ENCODE results near the gene CCNYL1. TPM values are rescaled to one million over a fixed set of nuclear protein-coding genes. Genes with fewer than 3 reads are reported as not detected.

Gene CCNYL1
- total RNA-seq (2014; rRNA removed; shearing (Covaris generic)) (4.2 and 8.0 TPM in 2 replicates), total RNA-seq (2022) (22.5 and 24.2 TPM in 2 replicates), Bru-seq, nascent RNA (percentile 72 among the genes with signal in this experiment), BruChase-seq, experiment 1, labeled RNA remaining after a 6-hour chase (percentile 76 among the genes with signal in this experiment), BruChase-seq, experiment 2, labeled RNA remaining after a 2-hour chase (percentile 76 among the genes with signal in this experiment)
- long read RNA-seq, transcript CCNYL1-201 (10 exons, 3,767 nt): major isoform, 10 of 27 reads
- long read RNA-seq, partial matches to known transcripts: 0 of 27 reads
- long read RNA-seq, other reads (novel, unspliced or antisense): 15 of 27 reads

DNA sequence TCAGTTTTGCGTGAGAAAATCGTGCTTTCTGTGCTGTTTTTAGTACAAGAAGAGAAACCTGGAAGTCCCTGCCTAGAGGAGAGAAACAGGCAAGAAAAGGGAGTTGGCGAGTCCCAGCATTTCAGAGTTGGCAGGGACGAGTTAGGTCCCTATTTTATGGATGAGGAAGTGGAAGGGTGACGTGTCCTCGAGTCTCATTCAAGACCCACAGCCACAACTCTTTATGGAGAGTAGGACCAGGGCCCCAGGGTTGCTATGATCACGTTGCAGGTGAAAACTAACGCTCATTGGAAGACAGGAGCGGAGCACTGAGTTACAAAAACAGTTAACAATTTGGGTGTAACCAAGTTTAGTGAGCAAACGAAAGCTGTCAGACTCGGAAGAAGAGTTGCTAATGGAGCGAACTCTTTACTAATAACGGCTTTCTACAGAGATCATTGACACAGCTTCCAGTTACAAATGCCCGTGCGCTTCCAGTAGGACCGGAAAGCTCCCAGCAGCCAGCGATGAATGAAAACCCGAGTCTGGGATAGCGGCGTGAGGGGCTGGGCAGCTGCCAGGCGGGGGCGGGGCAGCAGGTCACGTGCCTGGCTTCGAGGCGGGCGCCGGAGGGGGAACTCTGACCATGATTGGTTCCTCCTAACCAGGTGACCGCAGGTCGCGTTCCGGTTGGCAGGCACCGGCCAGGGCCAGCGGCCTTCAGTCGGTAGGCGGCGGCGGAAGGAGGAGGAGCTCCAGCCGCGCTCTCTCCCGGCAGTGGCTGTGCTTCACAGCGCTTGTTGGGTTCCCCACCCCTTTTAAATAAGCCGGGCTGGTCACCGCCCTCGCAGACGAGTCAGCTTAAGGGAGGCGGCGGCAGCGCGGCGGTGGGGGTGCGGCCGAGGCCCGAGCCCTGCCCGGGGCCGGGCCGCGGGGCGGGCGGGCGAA lies at the start of gene CCNYL1:
CCNYL1 (plus strand) TSS at position 827 of the 927 bp plus-strand sequence. CDS start 257 bp downstream, outside the sequence.
- H4K20me1 ChIP-seq (ENCODE audit: insufficient read depth, low read length): no peaks in the 10 kb centered on the region
- peak; percentile 98 for DNase-seq (ENCODE audit: low spot score)
- H3K4me3 ChIP-seq (ENCODE audit: low read depth, low read length, poor library complexity, severe bottlenecking): peak within 1 kb of the TSS; percentile 97
- TF ChIP-seq EZH2phosphoT487 (IDR thresholded peaks at IDR 0.05; ENCODE audit: borderline replicate concordance, low read depth, low read length) (no peak), CTCF (conservative IDR thresholded peaks at IDR 0.05; ENCODE audit: low read length) (no peak)
- peak within 1 kb of the TSS; percentile 95 for H3K4me2 ChIP-seq (ENCODE audit: low read length)
- ChIA-PET CTCF (ENCODE audit: unreplicated experiment) (interaction anchor here (0.6 to 1.4 kb wide), 5 partner anchors 15 to 1615 kb away, joined by 3 to 9 read pairs (median 3); partner anchors contain the start of gene METTL21A), POLR2A (interaction anchor here (0.6 to 2.3 kb wide), 27 partner anchors 10 to 1443 kb away, joined by 3 to 34 read pairs (median 4); partner anchors contain the start of gene METTL21A)
- H3K9me3 ChIP-seq (ENCODE audit: low read length): no peaks in the 10 kb centered on the region
- no peaks in the 10 kb centered on the region for H3K9me2 ChIP-seq (ENCODE audit: insufficient read depth, low read length)
- peak within 1 kb of the TSS; percentile 96 for H2AFZ ChIP-seq (ENCODE audit: low read length)
- peaks cover 22% of the 10 kb centered on the region for H3K4me1 ChIP-seq (ENCODE audit: insufficient read depth, low read length, poor library complexity, severe bottlenecking)
- peaks cover 18% of the 10 kb centered on the region for H3K79me2 ChIP-seq (ENCODE audit: insufficient read depth, low read depth, low read length)
- TSS peak; percentile 99 for BruUV-seq (replicated peaks)
- peaks cover 4% of the 10 kb centered on the region; the same call in 1 of the 2 replicates for H3K36me3 ChIP-seq (ENCODE audit: insufficient read depth, low read length)
- intact Hi-C loops (cut with micrococcal nuclease; ENCODE audit: unreplicated experiment): loop anchor here (1.0 to 5.0 kb wide), 4 partner anchors 61 to 556 kb away; partner anchors contain the start of genes CREB1, METTL21A and PIKFYVE
- peak within 1 kb of the TSS; percentile 57 for H3K27ac ChIP-seq (ENCODE audit: low read depth, low read length, poor library complexity, severe bottlenecking)

DNA sequence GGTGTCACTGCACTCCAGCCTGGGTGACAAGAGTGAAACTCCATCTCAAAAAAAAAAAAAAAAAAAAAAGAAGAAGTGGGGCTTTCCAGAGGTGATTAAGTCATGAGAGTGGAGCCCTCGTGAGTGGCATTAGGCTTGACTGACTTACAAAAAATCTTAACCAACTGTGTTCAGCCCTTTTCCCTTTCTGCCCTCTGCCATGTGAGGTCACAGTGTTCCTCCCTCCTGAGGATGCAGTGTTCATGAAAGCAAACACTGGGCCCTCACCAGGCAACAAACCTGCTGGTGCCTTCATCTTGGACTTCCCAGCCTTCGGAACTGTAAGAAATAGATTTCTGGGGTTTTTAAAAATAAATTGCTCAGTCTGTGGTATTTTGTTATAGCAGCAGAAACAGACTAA lies 49.2 kb upstream of the CCNYL1 start:
- intact Hi-C loops (cut with micrococcal nuclease; ENCODE audit: unreplicated experiment): no loop called here
- no peaks in the 10 kb centered on the region for H4K20me1 ChIP-seq (ENCODE audit: insufficient read depth, low read length)
- peak overlapping the region; percentile 89 for H2AFZ ChIP-seq (ENCODE audit: low read length)
- H3K4me3 ChIP-seq (ENCODE audit: low read depth, low read length, poor library complexity, severe bottlenecking): peak overlapping the region; percentile 18
- no peaks in the 10 kb centered on the region for H3K9me3 ChIP-seq (ENCODE audit: low read length)
- peak; percentile 66 for DNase-seq (ENCODE audit: low spot score)
- TF ChIP-seq EZH2phosphoT487 (IDR thresholded peaks at IDR 0.05; ENCODE audit: borderline replicate concordance, low read depth, low read length): no peak
- no peak for TF ChIP-seq CTCF (conservative IDR thresholded peaks at IDR 0.05; ENCODE audit: low read length)
- peak overlapping the region; percentile 38 for H3K27ac ChIP-seq (ENCODE audit: low read depth, low read length, poor library complexity, severe bottlenecking)
- no peaks in the 10 kb centered on the region for H3K79me2 ChIP-seq (ENCODE audit: insufficient read depth, low read depth, low read length)
- H3K9me2 ChIP-seq (ENCODE audit: insufficient read depth, low read length): no peaks in the 10 kb centered on the region
- peaks cover 60% of the 10 kb centered on the region for H3K4me1 ChIP-seq (ENCODE audit: insufficient read depth, low read length, poor library complexity, severe bottlenecking)
- CTCF ChIA-PET (ENCODE audit: unreplicated experiment): no interaction called here
- H3K4me2 ChIP-seq (ENCODE audit: low read length): peak overlapping the region; percentile 42
- no TSS peak for BruUV-seq (replicated peaks)
- no peaks in the 10 kb centered on the region for H3K36me3 ChIP-seq (ENCODE audit: insufficient read depth, low read length)
- POLR2A ChIA-PET: no interaction called here
